Transverse colon (tissue), 4 donors: ENCODE data around the gene RRP12.

ENCODE experiments used
- EP300 ChIP-seq: sonication (generic); formaldehyde crosslinking; IDR thresholded peaks from one replicate; pipeline ENCODE4 v1.6.1; 2017; ENCODE audit warnings: antibody characterized with exemption, low read depth
- POLR2A ChIP-seq: fragments of 450-650 bp; IDR thresholded peaks from one replicate; pipeline ENCODE4 v1.6.1; 2016; ENCODE audit warnings: antibody characterized with exemption, mild to moderate bottlenecking, moderate library complexity
- POLR2AphosphoS5 ChIP-seq, 3 donors: sonication (generic); formaldehyde crosslinking; IDR thresholded peaks; one replicate each; pipeline ENCODE4 v1.6.1; 2016; ENCODE audit warnings: antibody characterized with exemption in 3 of 3
- TF ChIP-seq, protein P1 (sequence below), 5 experiments: fragments of 200-600 bp in 3 of 5; fragments of 450-650 bp in 2 of 5; sonication (generic) in 3 of 5; IDR thresholded peaks; 1 replicate in 2 of 5; 2 replicates in 3 of 5; pipeline ENCODE4 v1.5.1; 2016 to 2017; ENCODE audit warnings: antibody characterized with exemption in 5 of 5, inconsistent platforms in 3 of 5, mild to moderate bottlenecking in 2 of 5, moderate library complexity in 1 of 5

DNA sequence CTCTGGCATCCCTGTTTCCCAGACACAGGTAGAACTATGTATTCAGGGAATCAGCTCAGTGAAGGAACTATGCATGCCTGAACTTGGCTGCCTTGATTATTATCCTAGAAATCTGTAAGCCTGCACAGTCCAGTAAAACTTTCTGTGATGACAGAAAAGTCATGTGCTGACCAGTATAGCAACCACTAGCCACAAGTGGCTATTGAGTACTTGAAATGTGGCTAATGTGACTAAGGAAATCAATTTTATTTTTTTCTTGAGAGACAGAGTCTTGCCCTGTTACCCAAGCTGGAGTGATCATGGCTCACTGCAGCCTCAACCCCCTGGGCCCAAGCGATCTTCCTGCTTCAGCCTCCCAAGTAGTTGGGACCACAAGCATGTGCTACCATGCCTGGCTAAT lies 41.1 kb upstream of the RRP12 start:
- TF ChIP-seq EP300: no peak
- TF ChIP-seq, protein P1, sequence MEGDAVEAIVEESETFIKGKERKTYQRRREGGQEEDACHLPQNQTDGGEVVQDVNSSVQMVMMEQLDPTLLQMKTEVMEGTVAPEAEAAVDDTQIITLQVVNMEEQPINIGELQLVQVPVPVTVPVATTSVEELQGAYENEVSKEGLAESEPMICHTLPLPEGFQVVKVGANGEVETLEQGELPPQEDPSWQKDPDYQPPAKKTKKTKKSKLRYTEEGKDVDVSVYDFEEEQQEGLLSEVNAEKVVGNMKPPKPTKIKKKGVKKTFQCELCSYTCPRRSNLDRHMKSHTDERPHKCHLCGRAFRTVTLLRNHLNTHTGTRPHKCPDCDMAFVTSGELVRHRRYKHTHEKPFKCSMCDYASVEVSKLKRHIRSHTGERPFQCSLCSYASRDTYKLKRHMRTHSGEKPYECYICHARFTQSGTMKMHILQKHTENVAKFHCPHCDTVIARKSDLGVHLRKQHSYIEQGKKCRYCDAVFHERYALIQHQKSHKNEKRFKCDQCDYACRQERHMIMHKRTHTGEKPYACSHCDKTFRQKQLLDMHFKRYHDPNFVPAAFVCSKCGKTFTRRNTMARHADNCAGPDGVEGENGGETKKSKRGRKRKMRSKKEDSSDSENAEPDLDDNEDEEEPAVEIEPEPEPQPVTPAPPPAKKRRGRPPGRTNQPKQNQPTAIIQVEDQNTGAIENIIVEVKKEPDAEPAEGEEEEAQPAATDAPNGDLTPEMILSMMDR (IDR thresholded peaks at IDR 0.05): no peak
- no peak for TF ChIP-seq POLR2A
- TF ChIP-seq POLR2AphosphoS5 (IDR thresholded peaks at IDR 0.05): no peak
